NCI-H748 (cell line): Measurements from ENCODE around the gene UBE2F.
"Not testable (repeated sequence)": the region's sequence is repeated elsewhere in the genome, so short reads cannot be mapped to it uniquely, and the experiment has no call there.

Experiments
- DNase-seq: peaks from one replicate; lab custom pipeline; 2025; ENCODE audit not compliant: unreplicated experiment; lab: John Stamatoyannopoulos, UW

UBE2F gene

DNA sequence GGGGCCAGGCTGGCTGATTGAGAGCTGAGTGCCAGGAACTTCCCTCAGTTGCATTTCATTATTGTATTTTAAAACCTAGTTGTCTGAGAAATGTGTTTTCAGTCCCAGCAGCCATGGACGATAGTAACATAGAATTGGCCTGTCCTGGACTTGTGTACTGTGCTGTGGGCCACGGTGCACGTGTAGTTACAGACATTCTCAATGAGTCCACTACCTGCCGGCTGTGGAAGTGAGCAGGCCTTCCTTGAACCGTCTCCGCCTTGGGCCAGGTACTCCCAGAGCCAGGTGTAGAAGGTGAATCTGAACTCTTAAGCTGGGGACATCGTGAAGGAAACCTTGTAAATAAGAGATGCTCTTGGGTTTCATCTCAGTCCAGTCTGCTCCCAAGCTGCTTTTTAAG lies 47.0 kb downstream of the UBE2F start:
- no peak for DNase-seq

- no peak for DNase-seq
Observed at GRCh38 chr2:238015705-238016104, 48.9 kb downstream of the UBE2F start.

DNA sequence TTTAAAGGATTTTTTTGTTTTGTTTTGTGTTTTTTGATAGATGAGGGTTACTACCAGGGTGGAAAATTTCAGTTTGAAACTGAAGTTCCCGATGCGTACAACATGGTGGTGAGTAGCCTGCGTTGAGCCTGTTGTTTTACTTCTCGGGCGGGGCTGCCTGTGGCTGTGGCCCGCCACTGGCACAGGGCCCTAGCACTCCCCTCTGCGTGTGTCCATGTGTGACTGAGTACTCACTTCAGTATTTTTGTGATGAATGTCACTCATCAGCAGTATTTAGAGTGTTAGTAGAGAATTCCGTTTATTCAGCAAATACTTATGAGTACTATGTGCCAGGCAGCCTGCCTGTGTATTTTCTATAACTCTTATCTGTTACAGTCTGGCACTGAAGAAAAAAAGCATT lies 49.7 kb downstream of the UBE2F start:
- DNase-seq: no peak

GRCh38 chr2:238019962-238020361 lies 53.1 kb downstream of the UBE2F start:
- no peak for DNase-seq

DNA sequence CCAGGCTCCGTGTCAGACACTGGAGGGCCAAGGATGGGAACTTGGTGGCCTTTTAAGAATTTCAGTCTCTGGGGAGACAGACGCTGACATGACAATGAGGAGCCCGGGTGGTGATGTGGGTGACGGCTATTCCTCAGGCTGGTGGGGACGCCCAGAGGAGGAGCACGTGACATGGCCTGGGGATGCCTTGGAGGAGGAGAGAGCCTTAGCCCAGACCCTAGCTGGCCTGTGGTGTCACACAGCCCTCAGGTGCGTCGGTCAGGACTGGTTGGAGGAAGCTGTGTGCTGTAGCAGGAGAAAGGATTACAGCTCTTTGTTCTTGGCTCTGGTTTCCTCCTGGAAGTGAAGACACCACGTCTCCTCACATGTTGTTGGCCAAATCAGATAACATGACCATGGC lies 54.0 kb downstream of the UBE2F start:
- no peak for DNase-seq

- DNase-seq: no peak
Observed at GRCh38 chr2:238021327-238021726, 54.5 kb downstream of the UBE2F start.

- DNase-seq: no peak
Observed at GRCh38 chr2:238022594-238023157, 55.9 kb downstream of the UBE2F start.

GRCh38 chr2:238023608-238024007 lies 56.8 kb downstream of the UBE2F start:
- DNase-seq: no peak

DNA sequence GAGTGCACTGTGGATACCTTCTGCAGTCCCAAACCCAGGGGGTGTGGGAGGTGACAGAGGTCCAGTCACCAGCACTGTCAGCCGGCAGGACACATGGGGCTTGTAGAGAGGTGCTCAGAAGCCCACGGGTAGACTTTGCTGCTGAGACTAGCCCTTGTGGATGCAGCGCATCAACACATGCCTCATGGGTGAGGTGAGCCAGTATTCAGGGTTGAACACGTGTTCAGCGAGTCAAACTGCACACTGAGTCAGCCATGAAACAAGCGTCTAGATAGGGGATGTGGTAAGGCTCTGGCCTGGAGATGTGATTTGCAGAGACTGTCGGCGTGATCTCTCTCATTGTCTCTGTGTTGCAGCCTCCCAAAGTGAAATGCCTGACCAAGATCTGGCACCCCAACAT lies 58.2 kb downstream of the UBE2F start:
- DNase-seq: no peak

DNA sequence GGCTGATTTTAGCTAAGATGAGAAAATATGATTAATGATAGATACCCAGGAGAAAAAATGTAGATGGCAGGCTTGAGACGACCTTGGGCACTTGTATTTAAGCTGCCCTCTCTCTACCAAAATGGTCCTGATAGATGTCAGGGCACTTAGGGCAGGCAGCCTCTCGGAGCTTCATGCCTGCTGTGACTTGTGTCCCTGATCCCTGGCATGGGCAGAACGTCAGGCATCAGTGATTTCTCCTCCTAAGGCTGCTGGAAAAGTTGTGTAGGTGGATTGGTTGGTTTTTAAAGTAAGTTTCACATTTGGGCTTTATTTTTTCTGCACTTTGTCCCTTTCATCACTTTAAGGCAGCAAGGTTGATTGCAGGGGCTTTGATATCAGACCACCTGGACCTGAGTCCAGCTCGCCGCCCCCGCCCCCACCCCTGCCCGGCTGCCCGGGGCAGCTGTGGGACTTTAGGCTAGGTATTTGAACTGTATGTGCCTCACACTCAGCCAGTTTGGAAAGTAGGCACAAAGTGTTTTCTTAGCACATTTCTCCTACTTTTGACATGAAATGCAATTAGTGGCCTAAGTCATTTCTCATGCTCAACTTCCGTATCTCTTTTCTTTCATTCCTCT lies 59.0 kb downstream of the UBE2F start:
- DNase-seq: no peak

- DNase-seq: no peak
Observed at GRCh38 chr2:238027058-238027457, 60.2 kb downstream of the UBE2F start.

DNA sequence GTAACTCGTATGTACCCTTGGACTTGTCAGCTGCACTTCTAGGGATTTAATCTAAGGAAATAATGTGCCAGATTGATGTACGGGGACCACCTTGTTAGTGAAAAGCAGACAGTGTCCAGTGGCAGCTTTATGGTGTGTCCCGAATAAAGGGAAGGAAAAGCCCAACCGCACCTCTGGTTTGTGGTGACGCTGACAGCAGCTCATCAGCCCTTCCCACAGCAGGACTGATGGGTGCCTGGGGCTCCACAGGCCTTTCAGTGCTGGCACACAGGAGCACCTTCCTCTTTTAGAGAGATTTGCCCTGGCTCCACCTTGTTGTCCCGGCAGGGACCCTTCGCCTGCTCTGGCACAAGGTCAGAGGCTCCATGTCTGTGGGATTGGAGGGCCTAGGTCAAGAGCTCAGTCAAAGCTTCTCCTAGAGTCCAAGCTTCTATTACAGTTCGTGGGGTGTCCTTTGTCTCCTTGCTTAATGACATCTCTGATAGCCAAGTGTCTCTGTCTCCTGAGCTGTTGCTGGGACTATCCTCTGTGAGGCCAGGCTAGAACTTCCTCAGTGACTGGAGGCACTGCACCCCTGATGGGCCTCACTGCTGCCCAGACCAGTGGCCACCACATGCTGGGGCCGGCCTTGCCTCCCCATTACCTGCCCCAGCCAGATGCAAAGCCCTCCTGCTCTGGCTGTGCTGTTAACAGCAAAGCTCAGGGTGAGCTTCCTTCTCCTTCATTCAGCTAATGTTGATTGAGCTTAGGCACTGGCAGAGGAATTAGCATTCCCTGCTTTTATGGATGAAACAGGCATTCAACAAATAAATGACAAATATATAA lies 61.0 kb downstream of the UBE2F start:
- no peak for DNase-seq

DNA sequence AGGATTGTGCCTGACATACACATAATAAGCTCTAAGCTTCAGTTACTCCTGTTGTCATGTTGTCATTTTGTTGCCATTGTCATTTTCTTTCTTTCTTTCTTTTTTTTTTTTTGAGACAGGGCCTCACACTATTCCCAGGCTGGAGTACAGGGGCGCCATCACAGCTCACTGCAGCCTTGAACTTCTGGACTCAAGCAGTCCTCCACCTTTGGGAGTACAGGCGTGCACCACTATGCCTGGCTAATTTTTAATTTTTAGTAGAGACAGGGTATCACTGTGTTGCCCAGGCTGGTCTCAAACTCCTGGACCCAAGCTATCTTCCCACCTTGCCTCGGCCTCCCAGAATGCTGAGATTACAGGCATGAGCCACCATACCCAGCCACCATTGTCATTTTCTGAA lies 63.0 kb downstream of the UBE2F start:
- DNase-seq: no peak

- DNase-seq: no peak
Observed at GRCh38 chr2:238030422-238031155, 63.8 kb downstream of the UBE2F start.

- no peak for DNase-seq
Observed at GRCh38 chr2:238031751-238032150, 64.9 kb downstream of the UBE2F start.

DNA sequence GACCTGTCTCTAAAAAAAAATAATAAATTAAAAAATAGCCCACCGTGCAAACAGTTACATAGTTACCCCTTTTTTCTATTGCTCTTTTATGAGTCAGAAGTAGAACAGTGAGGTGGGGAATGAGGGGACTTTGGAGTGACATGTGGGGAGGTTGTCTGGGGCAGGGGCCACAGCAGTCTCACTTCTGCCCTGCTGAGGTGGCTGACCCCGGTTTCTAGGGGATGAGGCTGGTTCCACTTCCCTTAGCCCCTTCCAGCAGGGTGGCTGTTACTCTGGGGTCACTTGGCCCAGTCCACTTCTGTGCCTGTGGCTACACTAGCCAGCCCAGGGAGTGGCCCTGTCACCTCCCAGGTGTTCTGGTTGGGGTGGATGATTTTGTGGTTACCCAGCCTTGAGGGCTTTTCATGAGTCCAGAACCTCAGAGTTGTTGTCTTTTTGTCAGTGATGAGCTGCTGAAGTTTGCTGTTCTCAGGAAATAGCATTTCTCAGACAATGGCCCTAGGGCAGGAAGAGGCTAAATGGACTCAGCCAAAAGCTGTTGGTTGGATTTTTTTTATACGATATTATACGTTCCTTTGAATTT lies 66.0 kb downstream of the UBE2F start:
- no peak for DNase-seq

DNA sequence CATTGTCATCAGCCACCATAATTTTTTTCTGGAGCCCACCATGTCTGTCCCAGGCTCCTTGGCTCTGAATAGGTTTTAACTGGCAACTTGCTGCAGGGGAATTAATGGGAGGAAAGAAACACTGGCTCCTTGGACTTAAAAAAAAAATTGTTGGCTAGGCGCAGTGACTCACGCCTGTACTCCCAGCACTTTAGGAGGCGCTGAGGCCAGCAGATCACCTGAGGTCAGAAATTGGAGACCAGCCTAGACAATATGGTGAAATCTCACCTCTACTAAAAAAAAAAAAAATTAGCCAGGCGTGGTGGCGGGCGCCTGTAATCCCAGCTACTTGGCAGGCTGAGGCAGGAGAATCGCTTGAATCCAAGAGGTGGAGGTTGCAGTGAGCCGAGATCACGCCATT lies 67.2 kb downstream of the UBE2F start:
- not testable (repeated sequence) for DNase-seq

DNA sequence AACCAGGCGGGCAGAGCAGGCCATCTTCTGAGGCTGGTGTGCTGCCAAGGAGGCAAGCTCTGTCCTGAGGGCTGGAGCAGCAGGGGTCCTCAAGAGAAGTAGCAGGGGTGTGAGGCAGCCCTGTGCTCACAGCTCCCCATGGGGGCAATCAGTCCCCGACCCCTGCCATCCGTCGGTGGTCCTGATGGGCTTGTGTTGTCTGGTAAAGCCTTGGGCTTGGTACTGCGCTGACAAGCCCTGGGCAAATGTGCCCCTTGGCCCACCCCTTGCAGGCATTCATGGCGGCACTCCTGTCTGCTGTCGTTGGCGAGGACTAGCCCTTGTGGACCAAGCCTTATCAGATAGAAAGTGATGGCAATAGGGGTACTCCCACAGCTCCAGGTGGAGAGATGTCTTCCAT lies 71.4 kb downstream of the UBE2F start:
- no peak for DNase-seq

DNA sequence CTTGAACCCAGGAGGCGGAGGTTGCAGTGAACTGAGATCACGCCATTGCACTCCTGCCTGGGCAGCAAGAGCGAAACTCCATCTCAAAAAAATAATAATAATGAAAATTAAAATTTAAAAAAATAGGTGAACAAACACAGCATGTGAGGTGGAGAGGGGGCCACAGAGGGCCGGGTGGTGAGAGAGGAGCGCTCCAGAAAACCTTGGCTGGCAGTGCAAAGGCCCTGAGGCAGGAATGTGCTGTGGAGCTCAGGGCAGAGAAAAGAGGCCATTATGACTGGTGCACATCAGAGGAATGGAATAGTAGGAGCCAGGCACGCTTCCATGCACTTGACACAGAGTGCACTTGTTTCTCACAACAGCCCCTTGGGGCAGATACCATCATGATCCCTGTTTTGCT lies 72.3 kb downstream of the UBE2F start:
- DNase-seq: no peak

- DNase-seq: no peak
Observed at GRCh38 chr2:238039985-238040384, 73.2 kb downstream of the UBE2F start.

- no peak for DNase-seq
Observed at GRCh38 chr2:238040918-238041317, 74.1 kb downstream of the UBE2F start.
